Memory B cell (primary cell): Measurements from ENCODE around the gene COG1.
A peak's percentile ranks its signal among the peaks of the same experiment; 100 is the strongest.
"Not testable (repeated sequence)": the region's sequence is repeated elsewhere in the genome, so short reads cannot be mapped to it uniquely, and the experiment has no call there.

Experiments used
- ATAC-seq: fragments of 150-1000 bp; cut with Tn5 transposase; 2 replicates; pipeline ENCODE4 v1.10.0; 2021; ENCODE audit warnings: low read depth, mild to moderate bottlenecking, moderate library complexity
- DNase-seq, 2 donors: peaks; one replicate each; pipeline ENCODE4 v3.0.0; 2022; ENCODE audit warnings: low spot score in 2 of 2
- H3K27ac Mint-ChIP-seq: one replicate; pipeline ENCODE4 v1.8.0; 2022; ENCODE audit warnings: mild to moderate bottlenecking, moderate library complexity, mixed read lengths
- H3K27me3 Mint-ChIP-seq: one replicate; pipeline ENCODE4 v1.8.0; 2022; ENCODE audit warnings: mixed read lengths
- H3K36me3 Mint-ChIP-seq: one replicate; pipeline ENCODE4 v1.8.0; 2022; ENCODE audit warnings: mild to moderate bottlenecking, mixed read lengths
- H3K4me1 Mint-ChIP-seq: one replicate; pipeline ENCODE4 v1.8.0; 2022; ENCODE audit warnings: mixed read lengths
- H3K4me3 Mint-ChIP-seq: one replicate; pipeline ENCODE4 v1.8.0; 2022; ENCODE audit warnings: mild to moderate bottlenecking, moderate library complexity, mixed read lengths
- H3K9me3 Mint-ChIP-seq: one replicate; pipeline ENCODE4 v1.8.0; 2022; ENCODE audit warnings: mixed read lengths

Gene COG1

DNA sequence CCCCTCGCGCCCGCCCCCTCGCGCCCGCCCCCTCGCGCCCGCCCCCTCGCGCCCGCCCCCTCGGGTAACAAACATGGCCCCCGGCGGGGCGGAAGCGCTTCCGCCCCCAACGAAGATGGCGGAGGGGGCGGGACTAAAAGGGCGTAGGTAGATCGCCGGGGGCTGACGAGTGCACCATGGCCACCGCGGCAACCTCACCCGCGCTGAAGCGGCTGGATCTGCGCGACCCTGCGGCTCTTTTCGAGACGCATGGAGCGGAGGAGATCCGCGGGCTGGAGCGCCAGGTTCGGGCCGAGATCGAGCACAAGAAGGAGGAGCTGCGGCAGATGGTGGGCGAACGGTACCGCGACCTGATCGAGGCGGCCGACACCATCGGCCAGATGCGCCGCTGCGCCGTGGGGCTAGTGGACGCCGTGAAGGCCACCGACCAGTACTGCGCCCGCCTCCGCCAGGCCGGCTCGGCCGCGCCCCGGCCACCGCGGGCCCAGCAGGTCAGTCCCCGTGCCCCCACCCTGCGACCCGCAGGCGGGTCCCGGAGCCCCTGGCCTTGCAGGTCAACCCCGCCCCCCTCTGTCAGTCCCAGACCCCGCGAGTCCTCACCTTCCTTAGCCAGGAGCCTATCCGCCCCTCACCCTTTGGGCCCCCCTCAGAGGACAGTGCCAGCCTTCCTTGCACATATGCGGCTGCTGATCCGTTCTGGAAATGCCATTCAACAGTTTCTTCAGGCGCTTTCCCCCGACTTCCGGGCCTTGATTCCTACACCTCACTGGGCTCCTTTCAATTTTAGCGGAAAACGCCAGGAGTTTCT, at the start of gene COG1:
COG1 (plus strand) TSS at position 162 of the 808 bp plus-strand sequence; CDS start at position 177, 15 bp downstream.
- ATAC-seq (peak; percentile 84), DNase-seq (peak; percentile 44 to 58)
- H3K27me3 Mint-ChIP-seq, result no peaks in the 10 kb centered on the region
- H3K27ac Mint-ChIP-seq, result peak within 1 kb of the TSS; percentile 87
- H3K4me3 Mint-ChIP-seq, result peak within 1 kb of the TSS; percentile 96
- H3K4me1 Mint-ChIP-seq, result peaks cover 12% of the 10 kb centered on the region
- H3K9me3 Mint-ChIP-seq, result no peaks in the 10 kb centered on the region
- peaks cover 9% of the 10 kb centered on the region for H3K36me3 Mint-ChIP-seq

- H3K27ac Mint-ChIP-seq, H3K4me1 Mint-ChIP-seq, DNase-seq, H3K9me3 Mint-ChIP-seq, H3K36me3 Mint-ChIP-seq, H3K4me3 Mint-ChIP-seq, ATAC-seq: not testable (repeated sequence)
- H3K27me3 Mint-ChIP-seq, result peaks cover 17% of the 10 kb centered on the region
These were observed 48.6 kb upstream of the COG1 start for GRCh38 chr17:73144209-73144608.

DNA sequence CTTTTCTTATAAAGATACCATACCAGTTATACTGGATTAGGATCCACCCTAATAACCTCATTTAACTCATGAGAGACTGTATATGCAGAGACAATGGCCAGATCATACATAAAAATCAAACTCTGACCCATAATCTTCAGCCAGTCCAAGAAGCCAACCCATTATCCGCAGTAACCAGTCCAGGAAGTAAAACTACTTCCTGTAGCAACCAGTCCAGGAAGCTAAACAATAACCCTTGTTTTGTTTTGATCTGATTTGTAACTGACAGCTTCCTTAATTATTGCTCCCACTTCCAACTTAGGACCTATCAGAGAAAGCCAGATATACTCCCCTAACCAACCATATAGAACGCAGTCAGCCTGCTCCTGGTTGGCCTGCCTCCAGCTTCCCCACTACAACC, 47.2 kb upstream of the COG1 start:
- no peak for ATAC-seq
- Mint-ChIP-seq H3K27me3 (peaks cover 23% of the 10 kb centered on the region), H3K4me3 (no peak overlapping the region), H3K36me3 (peaks cover 2% of the 10 kb centered on the region), H3K27ac (no peak overlapping the region), H3K4me1 (peaks cover 3% of the 10 kb centered on the region), H3K9me3 (peaks cover 7% of the 10 kb centered on the region)
- DNase-seq, result no peak

DNA sequence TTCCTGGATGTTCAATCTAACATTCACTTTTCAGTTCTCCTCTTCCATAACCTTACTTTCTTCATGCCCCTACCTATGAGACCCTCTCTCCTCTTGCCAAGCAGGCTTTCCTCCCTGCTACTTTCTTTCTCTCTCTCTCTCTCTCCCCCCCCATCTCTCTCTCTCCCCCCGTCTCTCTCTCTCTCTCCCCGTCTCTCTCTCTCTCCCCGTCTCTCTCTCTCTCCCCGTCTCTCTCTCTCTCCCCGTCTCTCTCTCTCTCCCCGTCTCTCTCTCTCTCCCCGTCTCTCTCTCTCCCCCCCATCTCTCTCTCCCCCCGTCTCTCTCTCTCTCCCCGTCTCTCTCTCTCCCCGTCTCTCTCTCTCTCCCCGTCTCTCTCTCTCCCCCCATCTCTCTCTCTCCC, 45.1 kb upstream of the COG1 start:
- not testable (repeated sequence) for H3K4me3 Mint-ChIP-seq, ATAC-seq, DNase-seq, H3K9me3 Mint-ChIP-seq, H3K4me1 Mint-ChIP-seq, H3K36me3 Mint-ChIP-seq, H3K27ac Mint-ChIP-seq
- H3K27me3 Mint-ChIP-seq, result peaks cover 26% of the 10 kb centered on the region

- Mint-ChIP-seq H3K27ac (no peak overlapping the region), H3K27me3 (peaks cover 26% of the 10 kb centered on the region), H3K4me3 (no peak overlapping the region), H3K9me3 (peaks cover 7% of the 10 kb centered on the region), H3K4me1 (peaks cover 5% of the 10 kb centered on the region), H3K36me3 (peaks cover 2% of the 10 kb centered on the region)
- DNase-seq, result no peak
- ATAC-seq, result no peak
These were observed 44.1 kb upstream of the COG1 start for GRCh38 chr17:73148540-73149334.

GRCh38 chr17:73150622-73151300, 42.1 kb upstream of the COG1 start:
- peak; percentile 39 for ATAC-seq
- H3K4me3 Mint-ChIP-seq, result peak overlapping the region; percentile 33
- H3K4me1 Mint-ChIP-seq, DNase-seq, H3K9me3 Mint-ChIP-seq, H3K27ac Mint-ChIP-seq, H3K36me3 Mint-ChIP-seq: not testable (repeated sequence)
- peaks cover 32% of the 10 kb centered on the region for H3K27me3 Mint-ChIP-seq

DNA sequence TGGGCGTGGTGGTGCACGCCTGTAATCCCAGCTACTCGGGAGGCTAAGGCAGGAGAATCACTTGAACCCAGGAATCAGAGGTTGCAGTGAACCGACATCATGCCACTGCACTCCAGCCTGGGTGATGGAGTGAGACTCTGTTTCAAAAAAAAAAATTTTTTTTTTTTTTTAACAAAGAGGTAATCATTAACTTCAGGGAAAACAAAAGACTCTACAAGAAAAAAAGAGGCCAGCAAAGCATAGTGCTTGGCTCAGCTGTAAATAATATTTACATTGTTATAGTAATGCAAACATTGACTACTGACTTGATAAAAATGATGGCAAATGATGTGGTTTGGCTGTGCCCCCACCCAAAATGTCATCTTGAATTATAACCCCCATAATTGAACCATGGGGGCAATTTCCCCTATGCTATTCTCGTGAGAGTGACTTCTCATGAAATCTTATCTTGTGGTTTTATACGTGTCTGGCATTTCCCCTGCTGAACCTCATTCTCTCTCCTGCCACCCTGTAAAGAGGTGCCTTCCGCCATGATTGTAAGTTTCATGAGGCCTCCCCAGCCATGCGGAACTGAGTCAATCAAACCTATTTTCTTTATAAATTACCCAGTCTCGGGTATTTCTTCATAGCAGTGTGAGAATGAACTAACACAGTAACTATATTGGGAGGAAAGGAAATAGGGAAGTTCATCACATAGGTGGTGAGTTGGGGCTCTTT, 40.8 kb upstream of the COG1 start:
- H3K27ac Mint-ChIP-seq, result peak overlapping the region; percentile 2
- DNase-seq (no peak), ATAC-seq (peak; percentile 51)
- H3K4me1 Mint-ChIP-seq, result peaks cover 9% of the 10 kb centered on the region
- H3K36me3 Mint-ChIP-seq, result peaks cover 2% of the 10 kb centered on the region
- H3K27me3 Mint-ChIP-seq, result peaks cover 28% of the 10 kb centered on the region
- H3K9me3 Mint-ChIP-seq, result peaks cover 3% of the 10 kb centered on the region
- no peak overlapping the region for H3K4me3 Mint-ChIP-seq

DNA sequence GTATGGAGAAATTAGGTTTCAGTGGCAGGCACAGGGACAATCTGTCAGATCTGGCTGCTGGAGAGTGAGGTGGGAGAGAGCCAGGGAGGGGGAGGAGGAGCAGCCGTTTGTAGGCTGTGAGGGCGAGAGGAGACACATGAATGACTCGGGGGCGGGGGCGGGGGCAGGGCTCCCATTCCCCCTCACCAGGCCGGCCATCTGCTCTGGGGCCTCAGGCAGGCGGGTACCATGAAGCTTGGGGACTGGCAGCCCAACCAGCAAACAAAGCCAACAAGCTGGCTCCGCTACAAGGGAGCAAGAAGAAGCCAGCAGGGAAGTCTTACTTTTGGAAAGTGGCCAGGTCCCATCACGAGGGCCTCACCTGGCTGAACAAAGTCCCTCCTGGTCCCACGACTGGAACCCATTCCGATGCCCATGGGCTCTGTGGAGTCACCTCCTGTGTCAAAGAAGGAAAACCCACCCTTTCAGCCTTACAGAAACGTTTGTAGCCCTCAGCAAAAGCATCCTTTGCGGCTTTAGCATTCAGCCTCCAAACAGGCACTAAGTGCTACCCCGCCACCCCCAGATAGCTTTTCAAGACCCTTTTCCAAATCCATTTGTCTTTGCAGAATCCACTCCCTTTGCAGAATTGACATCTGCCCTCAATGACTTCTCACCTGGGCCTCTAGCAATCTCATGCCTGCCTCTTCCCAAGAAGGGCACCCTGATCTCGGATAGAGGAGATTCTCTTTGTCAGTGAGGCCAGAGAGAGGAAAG, 37.3 kb upstream of the COG1 start:
- no peak for ATAC-seq
- Mint-ChIP-seq H3K4me1 (peaks cover 7% of the 10 kb centered on the region), H3K9me3 (no peaks in the 10 kb centered on the region), H3K4me3 (no peak overlapping the region), H3K36me3 (no peaks in the 10 kb centered on the region), H3K27ac (no peak overlapping the region), H3K27me3 (peaks cover 26% of the 10 kb centered on the region)
- no peak for DNase-seq

GRCh38 chr17:73156166-73156840, 36.6 kb upstream of the COG1 start:
- DNase-seq (peak; percentile 48 to 67), ATAC-seq (peak; percentile 83)
- Mint-ChIP-seq H3K4me1 (peaks cover 4% of the 10 kb centered on the region), H3K4me3 (no peak overlapping the region), H3K9me3 (no peaks in the 10 kb centered on the region), H3K27ac (no peak overlapping the region), H3K36me3 (no peaks in the 10 kb centered on the region), H3K27me3 (peaks cover 26% of the 10 kb centered on the region)

GRCh38 chr17:73156887-73157520, 35.9 kb upstream of the COG1 start:
- H3K4me3 Mint-ChIP-seq, result no peak overlapping the region
- peaks cover 25% of the 10 kb centered on the region for H3K27me3 Mint-ChIP-seq
- ATAC-seq (no peak), DNase-seq (no peak)
- peaks cover 4% of the 10 kb centered on the region for H3K4me1 Mint-ChIP-seq
- H3K9me3 Mint-ChIP-seq, result no peaks in the 10 kb centered on the region
- H3K36me3 Mint-ChIP-seq, result no peaks in the 10 kb centered on the region
- no peak overlapping the region for H3K27ac Mint-ChIP-seq

DNA sequence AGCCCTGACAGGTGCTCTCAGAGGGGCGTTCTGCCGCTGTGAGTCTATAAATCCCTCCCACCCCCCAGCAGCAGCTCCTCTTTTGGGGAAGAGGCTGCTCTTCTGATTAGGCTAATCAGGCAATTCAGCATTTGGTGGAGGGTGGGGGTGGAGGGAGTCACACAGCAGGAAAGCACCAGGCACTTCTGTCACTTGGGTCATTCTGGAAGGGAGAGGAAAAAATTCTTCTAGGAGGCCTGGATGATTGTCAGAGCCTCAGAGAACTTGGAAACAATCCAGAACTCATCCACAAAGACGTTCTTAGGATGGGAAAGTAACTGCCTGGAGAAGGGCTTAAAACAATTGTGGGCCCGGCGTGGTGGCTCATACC, 35.3 kb upstream of the COG1 start:
- Mint-ChIP-seq H3K4me3 (no peak overlapping the region), H3K27me3 (peaks cover 25% of the 10 kb centered on the region), H3K4me1 (peaks cover 4% of the 10 kb centered on the region), H3K27ac (no peak overlapping the region), H3K36me3 (no peaks in the 10 kb centered on the region), H3K9me3 (no peaks in the 10 kb centered on the region)
- DNase-seq (no peak), ATAC-seq (no peak)

DNA sequence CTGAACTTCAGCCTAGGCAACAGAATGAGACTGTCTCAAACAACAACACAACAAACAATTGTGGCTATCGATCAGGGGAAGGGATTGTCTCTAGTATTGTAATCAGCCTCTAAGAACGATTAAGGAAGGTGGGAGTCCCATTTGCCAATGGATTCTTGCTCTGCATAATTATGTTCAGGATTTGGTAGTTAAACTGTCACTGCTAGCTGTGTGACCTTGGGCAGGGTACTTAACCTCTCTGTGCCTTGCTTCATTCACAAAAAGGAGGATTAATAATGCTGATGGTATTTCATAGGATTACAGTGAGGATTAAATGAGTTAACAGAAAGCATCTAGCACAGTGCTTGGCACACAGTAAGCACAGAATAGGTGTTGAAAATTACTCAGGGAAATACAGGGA, 34.7 kb upstream of the COG1 start:
- DNase-seq, result no peak
- peaks cover 30% of the 10 kb centered on the region for H3K27me3 Mint-ChIP-seq

More for the DNA sequence above, 34.7 kb upstream of the COG1 start:
- ATAC-seq, result no peak
- H3K4me1 Mint-ChIP-seq, result peaks cover 4% of the 10 kb centered on the region
- H3K36me3 Mint-ChIP-seq, result no peaks in the 10 kb centered on the region
- H3K27ac Mint-ChIP-seq, result no peak overlapping the region
- H3K4me3 Mint-ChIP-seq, result no peak overlapping the region
- H3K9me3 Mint-ChIP-seq, result no peaks in the 10 kb centered on the region
